Pulmonary artery endothelial cell (primary cell): ENCODE measurements around the gene FABP3. TPM values are rescaled to one million over a fixed set of nuclear protein-coding genes. Genes with fewer than 3 reads are reported as not detected.

ENCODE experiments used
- DNase-seq: peaks from one replicate; pipeline ENCODE4 v3.0.0-alpha.2; 2011; ENCODE audit warnings: low read depth, low spot score
- total RNA-seq: library from RNA; depleted of rRNA; stranded (reverse); fragments of >200 nt; gene quantifications from 2 replicates; pipeline ENCODE4 v1.2.3, GENCODE V29; 2014

The FABP3 gene
- total RNA-seq, 1 donor from 2014 or later, result 0.26 TPM

DNA sequence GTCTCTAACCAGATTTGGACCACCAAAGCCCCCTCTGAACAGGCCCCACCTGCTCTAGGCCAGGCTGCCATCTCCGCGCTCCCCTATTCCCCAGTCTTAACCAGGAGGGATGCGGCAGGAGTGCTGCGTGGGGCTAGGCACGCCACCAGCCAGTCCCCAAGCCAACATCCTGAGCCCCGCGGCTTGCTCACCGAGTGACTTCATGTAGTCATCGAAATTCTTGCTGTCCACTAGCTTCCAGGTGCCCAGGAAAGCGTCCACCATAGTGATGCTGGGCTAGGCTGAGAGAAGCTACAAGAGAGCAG lies 173 bp downstream of the FABP3 start:
- no peak for DNase-seq

DNA sequence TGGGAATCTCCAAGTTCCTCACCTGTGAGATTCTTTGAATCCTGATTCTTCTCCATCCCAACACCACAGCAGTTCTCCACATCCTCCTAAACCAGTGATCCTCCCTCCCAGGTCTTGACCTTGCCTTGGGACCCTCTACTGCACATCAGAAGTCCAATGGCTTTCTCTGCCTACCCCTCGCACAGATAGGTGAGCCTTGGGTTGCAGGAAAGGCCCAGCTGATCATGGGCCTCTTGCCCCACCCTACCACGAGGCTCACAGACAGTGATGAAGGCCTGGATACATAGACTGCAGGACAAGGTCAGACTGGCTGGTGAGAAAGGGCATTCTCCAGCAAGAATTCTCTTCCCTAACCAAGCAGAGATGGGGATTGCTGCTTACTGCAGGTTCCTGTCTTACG lies 825 bp downstream of the FABP3 start:
- no peak for DNase-seq

DNA sequence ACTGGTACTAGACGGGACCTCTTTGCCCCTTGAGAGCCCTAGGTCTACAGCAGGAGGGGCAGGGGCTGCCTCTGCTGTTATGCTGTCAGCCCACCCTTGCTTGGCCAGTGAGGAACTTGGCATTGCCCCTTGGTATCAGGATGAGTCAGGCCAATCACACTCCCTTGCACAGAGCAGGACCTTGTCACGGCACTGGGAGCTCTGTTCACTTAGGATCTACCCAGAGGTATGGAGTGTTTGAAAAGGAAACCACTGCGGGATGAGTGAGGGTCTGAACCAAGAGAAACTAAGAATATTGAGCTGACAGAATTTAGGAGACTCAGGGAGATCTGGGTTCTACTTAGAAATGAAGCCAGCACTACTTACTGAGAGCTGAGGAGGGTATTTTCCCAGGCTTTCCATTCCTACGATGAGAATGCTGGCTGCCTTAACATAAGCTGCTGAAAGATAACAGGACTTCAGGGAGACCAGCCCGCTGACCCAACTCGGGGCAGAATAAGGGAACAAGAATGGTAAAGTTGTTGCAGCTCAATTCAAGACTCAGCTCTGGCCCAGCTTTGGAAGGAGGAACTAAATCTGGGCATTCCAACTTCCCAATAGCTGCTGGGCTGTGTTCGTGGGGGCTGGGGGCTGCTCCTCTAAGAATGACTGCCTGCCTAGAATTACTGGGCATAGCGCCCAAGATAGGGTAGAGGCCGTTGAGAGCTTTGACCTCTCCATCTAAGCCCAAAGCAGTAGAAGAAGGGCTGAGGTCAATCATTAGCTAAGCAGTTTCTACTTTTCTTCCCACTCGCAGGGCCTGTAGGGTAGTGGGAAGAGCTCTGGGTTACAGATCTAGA lies 1.5 kb downstream of the FABP3 start:
- DNase-seq, result no peak

DNA sequence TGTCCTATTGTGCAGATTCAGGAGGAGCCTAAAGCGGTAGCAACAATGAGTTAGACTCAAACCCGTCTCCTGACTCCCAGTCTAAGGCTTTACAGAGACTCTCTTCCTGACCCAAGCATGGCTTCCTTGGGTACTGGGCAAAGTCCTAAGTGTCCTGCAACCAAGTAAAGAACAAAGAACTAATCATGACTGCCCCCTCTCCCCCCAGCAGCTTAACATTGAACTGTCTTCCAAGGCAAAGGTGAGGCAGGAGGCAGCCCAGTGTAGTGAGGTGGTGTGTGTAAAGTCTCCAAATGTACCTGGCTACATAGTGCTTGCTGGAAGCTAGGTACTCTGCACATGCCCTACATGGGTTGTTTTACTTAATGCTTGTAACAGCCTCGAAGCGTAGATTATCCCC lies 2.3 kb downstream of the FABP3 start:
- DNase-seq, result no peak

DNA sequence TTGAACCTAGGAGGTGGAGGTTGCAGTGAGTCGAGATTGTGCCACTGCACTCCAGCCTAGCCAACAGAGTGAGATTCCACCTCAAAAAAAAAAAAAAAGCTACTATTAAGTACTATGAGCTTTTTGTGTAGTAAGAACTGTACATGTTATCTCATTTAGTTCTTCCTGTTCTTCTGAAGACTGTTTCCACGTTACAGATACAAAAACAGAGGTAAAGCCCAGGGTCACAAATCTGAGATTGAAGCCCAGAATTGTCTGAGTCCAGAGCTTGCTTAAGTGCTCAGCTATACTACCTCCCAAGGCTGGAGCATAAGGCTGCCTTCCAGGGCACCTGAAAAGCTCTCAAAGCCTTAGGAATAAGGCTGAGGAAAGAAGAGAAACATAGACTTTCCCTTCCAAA lies 2.9 kb downstream of the FABP3 start:
- no peak for DNase-seq

DNA sequence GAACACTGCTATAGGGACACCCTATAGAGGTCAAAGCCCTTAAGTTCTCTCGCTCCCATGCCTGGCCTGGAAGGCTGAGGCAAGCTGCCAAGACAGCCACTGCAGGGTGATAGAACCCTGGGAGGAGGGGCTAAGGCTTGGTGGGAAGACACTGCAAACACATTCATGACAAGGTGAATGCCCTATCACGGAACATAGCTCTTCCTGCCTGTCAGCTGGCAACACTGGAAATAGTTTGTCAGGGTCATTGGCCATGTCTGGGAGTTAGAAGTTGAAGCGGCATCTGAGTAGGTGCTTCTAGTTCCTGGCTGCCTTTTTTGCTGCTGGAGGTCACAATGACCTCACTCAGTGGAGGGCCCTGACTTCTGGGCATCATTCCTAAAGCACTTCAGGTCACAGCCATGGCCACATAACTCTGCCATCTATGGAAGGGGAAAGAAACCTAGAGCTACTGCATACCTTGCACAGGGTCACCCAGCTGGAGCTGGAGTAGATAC lies 4.2 kb downstream of the FABP3 start:
- DNase-seq, result no peak

DNA sequence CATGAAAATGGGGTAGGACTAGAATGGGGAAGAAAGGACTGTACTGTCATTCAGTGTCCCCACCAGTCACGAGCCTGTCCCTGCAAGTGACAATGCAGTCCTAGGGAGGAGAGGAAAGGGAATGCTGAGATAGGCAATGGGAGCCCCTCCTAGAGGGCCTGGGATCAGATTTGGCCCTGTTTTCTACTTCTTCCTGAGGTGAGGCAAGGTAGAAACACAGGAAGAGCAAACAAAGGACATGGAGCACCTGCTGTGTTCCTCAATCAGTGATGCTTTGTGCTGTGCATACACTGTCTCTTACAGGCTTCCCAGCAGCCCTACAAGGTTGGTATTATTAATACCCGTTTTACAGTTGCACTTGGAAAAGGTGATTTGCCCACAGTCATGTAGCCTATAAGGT lies 6.1 kb downstream of the FABP3 start:
- no peak for DNase-seq

DNA sequence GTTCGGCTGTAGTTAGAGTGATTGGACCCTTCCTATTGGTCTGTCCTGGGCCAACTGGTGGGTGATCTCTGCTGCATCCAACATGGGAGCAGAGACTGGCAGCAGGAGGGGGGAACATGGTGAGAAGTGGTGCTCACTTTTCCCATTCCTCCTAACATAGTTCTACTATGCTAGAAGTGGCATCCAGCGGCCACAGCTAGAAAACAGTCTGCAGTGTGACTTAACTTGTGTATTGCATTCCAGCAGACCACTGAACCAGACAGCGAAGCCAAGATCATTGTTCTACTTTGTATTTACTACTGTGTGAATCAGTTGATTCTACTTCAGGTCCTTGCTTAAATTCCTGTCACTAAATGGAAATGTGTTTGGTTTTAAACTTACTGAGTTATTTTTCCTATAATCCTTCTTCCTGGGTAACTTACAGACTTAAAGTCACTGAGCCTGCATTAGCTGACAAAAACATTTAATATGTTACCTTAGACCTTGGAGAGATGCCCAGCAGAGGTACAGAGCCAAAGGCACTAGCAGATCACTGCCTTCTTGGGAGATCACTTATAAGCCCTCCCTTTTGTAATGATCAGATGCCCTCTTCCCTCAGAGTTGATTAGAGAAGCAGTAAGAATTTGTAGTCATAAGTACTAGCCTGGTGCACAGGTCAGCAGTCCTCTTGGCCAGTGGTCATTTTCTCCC lies 8.2 kb downstream of the FABP3 start:
- DNase-seq, result no peak

DNA sequence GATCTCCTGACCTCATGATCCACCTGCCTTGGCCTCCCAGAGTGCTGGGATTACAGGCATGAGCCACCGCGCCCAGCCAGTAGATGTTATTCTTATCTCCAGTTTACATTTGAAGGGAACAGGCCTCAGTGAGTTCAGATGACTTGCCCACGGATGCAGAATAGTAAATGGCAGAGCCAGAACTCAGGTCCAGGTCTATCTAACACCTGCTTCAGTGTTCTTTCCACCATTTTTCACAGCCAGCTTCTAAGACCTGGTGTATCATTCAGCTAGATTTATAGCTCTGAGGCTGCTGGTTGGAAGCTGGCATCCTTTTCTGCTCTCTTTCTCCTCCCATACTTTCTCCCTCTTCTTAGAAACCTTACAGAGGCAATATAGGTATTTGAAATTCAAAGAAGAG lies 10.8 kb downstream of the FABP3 start:
- no peak for DNase-seq

DNA sequence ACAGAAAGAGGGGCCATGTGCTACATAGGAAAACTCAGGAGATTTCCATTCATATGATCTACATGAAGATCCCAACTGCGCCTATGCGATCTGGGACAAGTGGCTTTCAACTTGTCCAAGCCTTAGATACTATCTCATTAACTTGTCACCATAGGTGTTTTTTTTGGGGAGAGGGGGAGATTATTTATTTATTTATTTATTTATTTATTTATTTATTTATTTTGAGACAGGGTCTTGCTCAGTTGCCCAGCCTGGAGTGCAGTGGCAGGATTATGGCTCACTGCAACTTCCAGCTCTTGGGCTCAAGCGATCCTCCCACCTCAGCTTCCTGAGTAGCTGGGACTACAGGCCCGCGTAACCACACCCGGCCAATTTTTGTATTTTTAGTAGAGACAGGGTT lies 11.3 kb downstream of the FABP3 start:
- no peak for DNase-seq

DNA sequence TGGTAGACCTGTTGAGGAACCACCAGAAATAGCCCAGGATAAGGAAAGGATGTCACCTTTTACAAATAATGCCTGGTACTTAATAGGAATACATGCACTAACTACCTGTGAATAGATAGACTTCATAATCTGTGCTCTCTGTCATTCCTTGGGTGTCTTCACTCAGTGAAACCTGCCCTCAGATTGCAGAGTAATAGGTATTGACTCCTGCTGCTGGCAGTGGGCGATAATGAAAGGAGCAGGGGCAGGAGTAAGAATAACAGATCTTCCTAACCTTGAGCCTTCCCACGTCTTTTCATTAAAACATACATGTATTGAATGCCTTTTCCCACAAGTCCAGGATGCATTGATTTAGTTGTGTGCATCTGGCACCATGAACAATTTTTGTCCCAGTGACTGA lies 16.4 kb downstream of the FABP3 start:
- DNase-seq, result no peak

DNA sequence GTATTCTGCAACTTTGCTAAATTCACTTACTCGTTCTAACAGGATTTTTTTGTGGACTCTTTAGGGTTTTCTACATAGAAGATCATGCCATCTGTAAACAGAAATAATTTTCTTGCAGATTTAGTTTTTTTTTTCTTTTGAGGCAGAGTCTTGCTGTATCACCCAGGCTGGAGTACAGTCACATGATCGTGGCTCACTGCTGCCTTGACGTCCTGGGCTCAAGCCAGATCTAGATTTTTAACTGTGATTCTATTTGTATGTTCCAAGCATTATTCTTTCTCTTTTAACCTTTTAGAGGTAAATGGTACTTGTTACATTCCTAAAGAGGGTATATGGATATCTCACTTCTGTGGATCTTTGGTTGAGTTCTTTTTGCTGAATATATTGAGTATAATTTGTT lies 18.6 kb downstream of the FABP3 start:
- DNase-seq, result no peak

DNA sequence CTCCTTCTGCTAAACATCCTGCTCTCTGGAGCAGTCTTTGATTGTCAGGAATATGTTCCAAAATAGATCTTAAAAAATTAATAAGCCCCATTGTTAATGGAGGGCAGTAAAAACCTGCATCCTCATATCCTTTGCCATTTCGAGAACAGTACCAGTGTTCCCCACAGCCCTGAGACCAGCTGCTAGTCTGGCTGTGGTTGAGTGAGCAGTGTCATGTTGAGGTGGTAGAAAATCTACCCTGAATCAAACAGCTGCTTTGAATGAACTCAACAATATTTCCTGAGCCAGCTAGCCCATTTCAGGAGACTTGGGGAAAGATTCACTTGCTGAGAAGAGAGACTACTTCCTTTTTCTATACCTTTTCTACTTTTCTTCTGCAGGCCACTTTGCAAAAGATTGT lies 24.4 kb downstream of the FABP3 start:
- DNase-seq, result no peak

DNA sequence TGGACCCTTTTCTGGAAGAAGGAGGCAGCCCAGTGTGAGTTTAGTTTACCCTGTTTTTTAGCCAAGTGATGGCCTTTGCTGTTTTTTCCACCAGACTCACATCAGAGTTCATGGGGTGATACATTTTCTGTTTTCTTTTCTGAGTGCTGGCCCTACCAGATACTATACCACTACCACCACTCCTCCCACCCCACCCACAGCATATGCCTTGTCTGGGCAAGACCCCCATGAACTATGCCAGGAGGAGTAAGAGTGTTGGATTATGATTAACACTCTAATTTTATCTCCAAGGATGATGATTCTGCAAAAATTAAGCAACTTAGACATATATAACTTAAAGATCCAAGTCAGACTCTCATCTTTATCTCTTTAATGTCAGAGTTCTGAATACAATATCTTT lies 26.1 kb downstream of the FABP3 start:
- DNase-seq, result no peak

DNA sequence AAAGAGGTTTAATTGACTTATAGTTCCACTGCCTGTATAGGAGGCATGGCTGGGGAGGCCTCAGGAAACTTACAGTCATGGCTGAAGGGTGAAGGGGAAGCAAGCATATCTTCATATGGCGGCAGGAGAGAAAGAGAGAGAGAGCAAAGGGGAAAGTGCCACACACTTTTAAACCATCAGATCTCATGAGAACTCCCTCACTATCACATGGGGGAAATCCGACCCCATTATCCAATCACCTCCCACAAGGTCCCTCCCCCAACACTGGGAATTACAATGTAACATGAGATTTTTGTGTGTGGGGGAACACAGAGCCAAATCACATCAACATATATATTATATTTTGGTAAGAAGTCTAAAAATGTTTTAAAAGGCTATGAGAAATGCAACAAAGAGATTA lies 27.2 kb downstream of the FABP3 start:
- no peak for DNase-seq

DNA sequence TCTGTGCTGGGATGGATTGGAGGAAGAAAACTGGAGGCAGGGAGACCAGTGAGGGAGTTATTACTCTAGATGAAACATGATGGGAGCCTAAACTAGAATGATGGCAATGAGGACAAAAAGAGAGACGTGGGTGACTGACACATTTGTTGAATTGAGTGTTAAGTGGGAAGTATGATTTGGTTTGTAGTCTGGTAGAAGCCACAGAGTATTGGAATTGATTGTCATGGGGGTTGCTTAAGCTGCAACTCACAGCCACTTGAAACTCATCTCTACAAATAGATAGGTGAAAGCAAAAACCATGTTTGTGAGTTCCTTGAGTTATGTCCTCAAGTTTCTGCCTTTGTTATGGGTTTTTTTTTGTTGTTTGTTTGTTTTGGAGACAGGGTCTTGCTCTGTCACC lies 28.4 kb downstream of the FABP3 start:
- no peak for DNase-seq

DNA sequence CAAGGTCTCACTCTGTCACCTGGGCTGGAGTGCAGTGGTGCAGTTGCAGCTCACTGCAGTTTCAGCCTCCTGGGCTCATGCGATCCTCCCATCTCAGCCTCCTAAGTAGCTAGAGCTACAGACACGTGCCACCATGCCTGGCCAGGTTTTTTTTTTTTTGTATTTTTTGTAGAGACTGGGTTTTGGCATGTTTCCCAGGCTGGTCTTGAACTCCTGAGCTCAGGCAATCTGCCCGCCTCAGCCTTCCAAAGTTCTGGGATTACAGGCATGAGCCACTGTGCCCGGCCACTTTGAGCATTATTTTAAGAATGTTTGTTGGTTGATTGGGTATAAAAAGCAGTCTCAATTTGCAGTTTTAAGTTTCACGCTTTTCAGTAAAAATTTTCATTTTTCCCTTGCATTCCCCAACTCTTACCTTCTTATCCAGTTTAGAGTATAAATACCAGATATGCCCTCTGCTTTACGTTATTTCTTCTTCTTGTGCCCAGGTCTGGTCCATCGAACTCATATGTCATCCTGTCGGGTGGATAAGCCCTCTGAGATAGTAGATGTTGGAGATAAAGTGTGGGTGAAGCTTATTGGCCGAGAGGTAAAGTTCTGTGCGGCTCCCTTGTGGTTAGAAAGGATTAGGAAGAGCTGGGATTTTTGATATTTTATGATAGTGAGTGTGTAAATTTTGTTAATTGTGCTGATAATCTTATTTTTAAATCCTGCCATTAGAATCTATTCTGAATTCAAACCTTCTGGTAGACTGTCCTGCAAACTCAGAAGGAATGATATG lies 36.0 kb downstream of the FABP3 start:
- no peak for DNase-seq

DNA sequence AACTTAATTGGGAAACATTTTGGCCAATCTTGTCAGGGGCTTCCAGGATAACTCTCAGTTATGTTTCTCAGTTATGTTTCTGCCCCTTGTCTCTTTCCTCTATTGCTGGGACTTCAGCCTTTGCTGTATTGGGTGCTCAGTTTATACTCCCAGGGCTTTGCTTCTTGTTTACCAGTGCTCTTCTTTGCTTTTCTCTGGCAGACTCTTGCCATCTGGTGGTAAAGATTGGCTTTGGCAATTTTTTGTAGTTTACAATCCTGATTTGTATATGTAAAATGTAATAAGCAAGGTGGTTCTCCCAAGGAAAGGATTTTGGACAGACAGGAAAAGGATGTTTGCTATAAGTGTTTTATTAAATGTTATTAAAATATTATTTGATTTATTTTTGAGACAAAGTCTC lies 37.9 kb downstream of the FABP3 start:
- no peak for DNase-seq

DNA sequence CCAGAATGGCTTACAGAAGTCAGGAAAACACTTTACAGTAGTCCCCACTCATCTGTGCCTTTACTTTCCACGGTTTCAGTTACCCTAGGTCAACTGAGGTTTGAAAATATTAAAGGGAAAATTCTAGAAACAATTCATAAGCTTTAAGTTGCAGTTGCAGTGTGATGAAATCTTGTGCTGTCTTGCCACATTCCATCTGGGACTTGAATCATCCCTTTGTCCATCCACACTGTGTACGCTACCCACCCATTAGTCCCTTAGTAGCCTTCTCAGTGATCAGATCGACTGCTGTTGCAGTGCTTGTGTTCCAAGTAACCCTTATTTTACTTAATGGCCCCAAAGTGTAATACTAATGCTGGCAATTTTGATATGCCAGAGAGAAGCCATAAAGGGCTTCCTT lies 45.5 kb downstream of the FABP3 start:
- no peak for DNase-seq

DNA sequence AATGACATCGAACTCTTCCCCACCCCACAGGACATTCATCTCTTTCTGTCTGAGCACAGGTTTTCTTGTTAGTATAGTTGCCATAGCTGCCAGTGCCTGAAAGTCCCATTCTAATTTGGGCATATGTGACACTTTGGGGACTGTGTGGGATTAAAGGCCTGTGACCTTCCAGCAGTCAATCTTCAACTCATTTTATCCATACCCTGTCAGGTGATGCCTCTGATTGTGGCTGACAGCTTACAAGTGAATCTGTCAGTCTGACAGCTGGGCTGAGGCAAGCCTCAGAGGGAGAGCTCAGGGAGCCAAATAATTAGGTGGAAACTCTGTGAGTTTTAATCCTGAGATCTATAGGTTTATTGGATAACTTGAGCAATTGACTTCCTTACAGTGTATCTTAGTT lies 46.4 kb downstream of the FABP3 start:
- DNase-seq, result no peak

DNA sequence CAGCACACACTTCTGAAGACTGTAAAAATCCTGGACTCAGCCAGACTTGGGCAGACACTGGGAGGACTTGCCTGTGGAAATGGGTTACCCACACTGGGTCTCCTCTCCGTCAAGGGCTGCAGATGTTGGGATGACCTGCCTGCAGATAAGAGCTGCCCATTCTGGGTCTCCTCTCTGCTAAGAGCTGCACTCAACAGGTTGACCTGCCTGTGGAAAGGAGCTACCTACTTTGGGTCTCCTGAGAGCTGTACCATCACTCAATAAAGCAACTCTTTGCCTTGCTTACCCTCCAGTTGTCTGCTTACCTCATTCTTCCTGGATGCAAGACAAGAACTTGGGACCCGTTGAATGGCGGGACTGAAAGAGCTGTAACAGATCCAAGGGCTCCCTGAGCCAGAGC lies 47.9 kb downstream of the FABP3 start:
- DNase-seq, result no peak

DNA sequence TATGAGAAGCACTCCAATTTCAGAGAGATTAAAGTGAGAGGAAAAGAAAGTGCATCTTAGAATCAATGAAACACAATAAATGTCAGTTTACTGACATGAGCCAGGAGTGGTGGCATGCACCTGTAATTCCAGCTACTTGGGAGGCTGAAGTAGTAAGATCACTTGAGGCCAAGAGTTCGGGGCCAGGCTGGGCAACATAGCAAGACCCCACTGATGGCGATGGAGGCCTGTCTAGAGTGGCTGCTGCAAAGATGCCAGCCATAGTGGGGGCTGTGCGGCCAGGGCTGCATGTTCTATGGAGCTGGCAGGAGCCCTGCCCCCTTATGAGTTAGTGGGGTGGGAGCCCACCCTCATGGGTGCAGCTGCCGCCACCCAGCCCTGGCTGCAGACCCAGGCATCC lies 48.8 kb downstream of the FABP3 start:
- DNase-seq, result no peak
